GM19438 (cell line): ENCODE results near the gene DAPK3.
"Not testable (repeated sequence)": the region's sequence is repeated elsewhere in the genome, so short reads cannot be mapped to it uniquely, and the experiment has no call there.

Experiments used
- ATAC-seq: cut with Tn5 transposase; IDR thresholded peaks from one replicate; pipeline ENCODE4 v1.9.1; 2021; ENCODE audit warnings: low read depth; ENCODE audit not compliant: unreplicated experiment

DAPK3 gene

DNA sequence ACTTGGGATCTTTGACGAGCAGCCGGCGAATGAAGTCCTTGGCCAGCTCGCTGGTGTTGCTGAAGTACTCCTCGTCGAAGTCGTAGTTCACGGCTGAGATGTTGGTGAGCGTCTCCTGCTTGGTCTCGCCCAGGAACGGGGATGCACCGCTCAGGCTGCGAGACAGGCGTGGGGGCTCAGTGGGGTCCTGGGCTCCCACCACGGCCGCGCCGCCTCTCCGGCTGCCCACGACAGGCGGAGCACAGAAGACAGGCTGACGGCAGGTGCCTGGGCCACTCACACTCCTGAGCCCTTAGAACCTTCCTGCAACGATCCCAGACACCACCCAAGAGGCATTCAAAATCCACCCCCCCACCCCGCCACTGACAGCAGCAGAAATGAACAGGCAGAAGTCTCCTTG is 9.9 kb downstream of the DAPK3 start:
- no peak for ATAC-seq

DNA sequence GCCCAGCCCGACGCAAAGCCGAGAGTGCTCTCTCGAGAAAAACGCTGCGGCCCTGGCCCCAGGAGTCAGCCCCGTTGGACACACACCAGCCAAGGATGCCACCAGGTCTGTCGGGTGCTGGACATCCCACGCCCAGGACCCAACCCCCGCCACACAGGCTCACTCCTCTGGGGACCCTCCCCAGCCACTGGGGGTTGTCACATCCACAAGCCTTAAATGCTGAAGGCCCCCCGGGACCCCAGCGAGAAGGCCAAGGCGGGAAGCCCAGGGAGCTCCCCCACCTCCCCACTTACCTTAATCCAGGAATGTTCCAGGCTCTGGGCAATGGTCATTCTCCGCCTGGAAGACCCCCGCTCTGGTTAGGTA is 11.2 kb downstream of the DAPK3 start:
- no peak for ATAC-seq

- no peak for ATAC-seq
Measured at GRCh38 chr19:3958836-3959765, 11.8 kb downstream of the DAPK3 start.

DNA sequence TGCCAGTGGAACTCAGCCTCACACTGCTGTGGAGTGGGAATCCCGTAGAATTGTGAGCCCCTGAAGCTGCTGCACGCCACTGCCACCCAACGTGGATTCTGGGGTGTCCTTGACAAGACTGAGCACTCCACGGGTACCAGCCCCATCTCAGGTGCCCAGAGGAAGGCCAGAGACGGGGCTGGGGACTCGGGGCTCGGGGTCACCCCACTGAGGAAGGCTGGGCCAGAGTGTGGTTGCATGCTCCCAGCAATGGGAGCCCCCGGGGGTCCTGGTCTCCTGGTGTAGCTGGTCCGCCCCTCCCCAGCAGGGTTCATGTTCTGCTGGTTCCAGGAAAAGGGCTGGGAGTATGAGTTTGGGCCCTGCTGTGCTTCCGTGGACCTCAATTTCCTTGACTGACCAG is 15.2 kb downstream of the DAPK3 start:
- no peak for ATAC-seq

DNA sequence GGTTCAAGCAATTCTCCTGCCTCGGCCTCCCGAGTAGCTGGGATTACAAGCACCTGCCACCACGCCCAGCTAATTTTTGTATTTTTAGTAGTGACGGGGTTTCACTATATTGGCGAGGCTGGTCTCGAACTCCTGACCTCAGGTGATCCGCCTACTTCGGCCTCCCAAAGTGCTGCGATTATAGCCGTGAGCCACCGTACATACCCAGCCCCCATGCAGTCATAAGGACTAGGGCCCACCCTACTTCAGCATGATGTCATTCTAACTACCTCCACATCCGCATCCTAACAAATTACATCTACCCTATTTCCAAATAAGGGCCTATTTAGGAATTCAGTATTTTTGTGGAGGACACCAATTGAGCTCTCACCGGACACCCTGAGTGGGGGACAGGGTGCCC is 15.6 kb downstream of the DAPK3 start:
- not testable (repeated sequence) for ATAC-seq

- no peak for ATAC-seq
Measured at GRCh38 chr19:3954107-3954506, 16.8 kb downstream of the DAPK3 start.

DNA sequence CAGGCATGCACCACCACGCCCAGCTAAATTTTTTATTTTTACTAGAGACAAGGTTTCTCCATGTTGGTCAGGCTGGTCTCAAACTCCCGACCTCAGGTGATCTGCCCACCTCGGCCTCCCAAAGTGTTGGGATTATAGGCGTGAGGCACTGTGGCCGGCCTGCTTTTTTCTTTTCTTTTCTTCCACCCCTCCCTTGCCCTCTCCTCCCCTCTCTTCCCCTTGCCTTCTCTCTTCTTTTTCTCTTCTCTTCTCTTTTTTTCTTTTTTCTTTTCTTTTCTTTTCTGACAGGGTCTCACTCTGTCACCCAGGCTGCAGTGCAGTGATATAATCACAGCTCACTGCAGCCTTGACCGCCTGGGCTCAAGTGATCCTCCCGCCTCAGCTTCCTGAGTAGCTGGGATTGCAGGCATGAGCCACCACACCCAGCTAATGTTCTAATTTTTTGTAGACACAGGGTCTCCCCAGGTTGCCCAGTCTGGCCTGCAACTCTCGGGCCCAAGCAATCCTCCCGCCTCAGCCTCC is 18.1 kb downstream of the DAPK3 start:
- not testable (repeated sequence) for ATAC-seq

GRCh38 chr19:3950871-3951861 is 19.7 kb downstream of the DAPK3 start:
- ATAC-seq = no peak

GRCh38 chr19:3949997-3950859 is 20.7 kb downstream of the DAPK3 start:
- no peak for ATAC-seq

DNA sequence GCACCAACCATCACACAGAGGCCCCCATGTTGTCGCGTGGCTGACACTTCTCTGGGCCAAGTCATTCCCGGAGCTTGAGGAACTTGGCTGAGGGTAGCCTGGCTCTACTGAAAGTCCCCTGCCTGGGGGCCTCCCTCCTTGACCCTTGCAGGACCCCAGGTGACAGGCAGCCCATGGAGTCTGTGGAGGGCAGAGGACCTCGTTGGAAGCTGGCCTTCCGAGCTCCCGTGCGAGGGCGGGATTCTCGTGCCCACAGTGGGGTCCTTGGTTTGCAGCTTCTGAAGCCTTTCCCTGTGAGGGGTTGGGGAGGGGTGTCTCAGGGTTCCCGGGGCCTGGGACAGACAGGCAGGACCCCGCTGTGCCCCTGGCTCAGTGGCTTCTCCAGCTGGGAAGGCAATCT is 21.6 kb downstream of the DAPK3 start:
- no peak for ATAC-seq

- not testable (repeated sequence) for ATAC-seq
Measured at GRCh38 chr19:3947316-3947933, 23.5 kb downstream of the DAPK3 start.

- ATAC-seq = no peak
Measured at GRCh38 chr19:3945838-3946237, 25.1 kb downstream of the DAPK3 start.

- no peak for ATAC-seq
Measured at GRCh38 chr19:3944018-3944721, 26.7 kb downstream of the DAPK3 start.

GRCh38 chr19:3942790-3943409 is 28.0 kb downstream of the DAPK3 start:
- no peak for ATAC-seq

GRCh38 chr19:3938300-3938950 is 32.5 kb downstream of the DAPK3 start:
- not testable (repeated sequence) for ATAC-seq

DNA sequence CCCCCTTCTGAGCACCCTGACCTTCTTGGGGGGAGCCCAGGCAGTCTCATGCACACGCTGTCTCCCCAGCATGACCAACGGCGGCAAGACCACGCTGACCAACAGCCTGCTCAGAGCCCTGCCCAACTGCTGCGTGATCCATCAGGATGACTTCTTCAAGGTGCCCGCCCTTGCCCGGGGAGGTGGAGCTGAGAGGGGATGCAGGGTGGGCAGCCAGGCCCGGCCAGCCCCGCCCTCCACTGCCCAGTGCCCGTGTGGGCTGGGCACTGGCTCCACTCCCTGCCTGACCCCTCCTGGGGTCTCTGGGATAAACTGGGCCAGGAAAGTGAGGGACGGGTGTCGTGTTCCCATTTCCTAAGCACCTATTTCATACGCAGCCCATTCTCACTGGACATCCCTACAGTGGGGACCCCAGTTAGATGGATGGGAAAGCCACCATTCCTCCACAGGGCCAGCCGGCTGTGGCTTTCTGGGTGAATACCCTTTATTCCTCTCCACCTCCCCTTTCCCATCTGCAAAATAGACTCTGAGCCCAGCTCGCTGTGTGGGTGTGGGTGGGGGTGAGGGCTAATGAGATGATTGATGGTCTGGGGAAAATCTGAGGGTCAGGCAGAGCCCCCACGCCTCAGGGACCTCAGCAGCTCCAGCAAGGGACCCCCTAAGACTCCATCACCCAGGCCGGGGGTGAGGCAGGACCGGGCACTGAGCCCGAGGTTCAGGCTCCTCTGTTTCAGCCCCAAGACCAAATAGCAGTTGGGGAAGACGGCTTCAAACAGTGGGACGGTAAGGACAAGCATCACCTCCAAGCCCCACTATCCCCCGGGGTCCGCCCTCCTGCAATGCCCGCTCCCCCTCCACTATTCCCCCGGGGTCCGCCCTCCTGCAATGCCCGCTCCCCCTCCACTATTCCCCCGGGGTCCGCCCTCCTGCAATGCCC is 34.1 kb downstream of the DAPK3 start:
- ATAC-seq = no peak
